IMR-90 (cell line): ENCODE data around the gene TMA7. TPM values are rescaled to one million over a fixed set of nuclear protein-coding genes. Genes with fewer than 3 reads are reported as not detected.

ENCODE experiments used
- ATAC-seq: fragments of 200-7000 bp; cut with Tn5 transposase; 2 replicates; pipeline ENCODE4 v1.9.1; 2020; ENCODE audit warnings: low read depth, mild to moderate bottlenecking, moderate library complexity
- BruUV-seq: library from RNA; stranded (reverse); fragments of 400-500 nt; replicated peaks from 2 replicates; lab custom pipeline; 2021; lab: Mats Ljungman, UMichigan
- CTCF ChIA-PET: fragments of 300-600 bp; formaldehyde crosslinking; extraction: SDS; loops from one replicate; lab custom pipeline; 2021; ENCODE audit warnings: antibody characterized with exemption; lab: Yijun Ruan, JAX
- POLR2A ChIA-PET: fragments of 300-600 bp; sonication (Branson Sonifier 250); formaldehyde crosslinking; loops from one replicate; lab custom pipeline; 2022; ENCODE audit warnings: antibody characterized with exemption; ENCODE audit not compliant: unreplicated experiment; lab: Charles Lee
- DNase-seq: peaks from one replicate; pipeline ENCODE4 v3.0.0; 2013
- H2AFZ ChIP-seq: replicated peaks from 2 replicates; pipeline ENCODE3; 2013; ENCODE audit warnings: low read length, mild to moderate bottlenecking; ENCODE audit not compliant: poor library complexity
- H2AK5ac ChIP-seq: 2 replicates; pipeline ENCODE4 v1.6.1; 2013; ENCODE audit warnings: low read depth, low read length, inconsistent platforms
- H2AK9ac ChIP-seq: replicated peaks from 2 replicates; pipeline ENCODE3; 2013; ENCODE audit warnings: mild to moderate bottlenecking, low read depth, low read length, moderate library complexity; ENCODE audit not compliant: poor library complexity
- H2BK120ac ChIP-seq: 2 replicates; pipeline ENCODE4 v1.6.1; 2013; ENCODE audit warnings: low read depth, low read length, inconsistent platforms
- H2BK15ac ChIP-seq: 3 replicates; pipeline ENCODE4 v1.6.1; 2013; ENCODE audit warnings: low read depth, low read length, inconsistent platforms
- H2BK20ac ChIP-seq: 2 replicates; pipeline ENCODE4 v1.6.1; 2013; ENCODE audit warnings: low read depth, mild to moderate bottlenecking, inconsistent platforms, low read length, moderate library complexity
- H2BK5ac ChIP-seq: 2 replicates; pipeline ENCODE4 v1.6.1; 2013; ENCODE audit warnings: mild to moderate bottlenecking, low read depth, low read length, inconsistent platforms; ENCODE audit not compliant: poor library complexity, severe bottlenecking
- H3K14ac ChIP-seq: replicated peaks from 2 replicates; pipeline ENCODE4 v1.6.1; 2013; ENCODE audit warnings: low read depth, low read length, inconsistent platforms
- H3K18ac ChIP-seq: 2 replicates; pipeline ENCODE4 v1.6.1; 2013; ENCODE audit warnings: low read depth, low read length, control low read depth
- H3K23ac ChIP-seq: 2 replicates; pipeline ENCODE4 v1.6.1; 2013; ENCODE audit warnings: low read depth, low read length, inconsistent platforms
- H3K27ac ChIP-seq: 2 replicates; pipeline ENCODE4 v1.5.1; 2013; ENCODE audit warnings: mild to moderate bottlenecking, control low read depth, low read length; ENCODE audit not compliant: insufficient read depth
- H3K27me3 ChIP-seq: 2 replicates; pipeline ENCODE4 v1.6.1; 2013; ENCODE audit warnings: low read length; ENCODE audit not compliant: control insufficient read depth, insufficient read depth
- H3K36me3 ChIP-seq: 2 replicates; pipeline ENCODE4 v1.6.1; 2013; ENCODE audit warnings: low read length, mixed read lengths; ENCODE audit not compliant: control insufficient read depth, insufficient read depth
- H3K4ac ChIP-seq: 2 replicates; pipeline ENCODE4 v1.6.1; 2013; ENCODE audit warnings: low read depth, low read length, inconsistent platforms
- H3K4me1 ChIP-seq: 2 replicates; pipeline ENCODE4 v1.6.1; 2013; ENCODE audit warnings: low read length, mixed read lengths; ENCODE audit not compliant: control insufficient read depth, insufficient read depth
- H3K4me2 ChIP-seq: 2 replicates; pipeline ENCODE4 v1.6.1; 2013; ENCODE audit warnings: low read depth, mild to moderate bottlenecking, control low read depth, low read length, moderate library complexity
- H3K4me3 ChIP-seq: 2 replicates; pipeline ENCODE4 v1.5.1; 2013; ENCODE audit warnings: low read depth, mild to moderate bottlenecking, control low read depth, low read length, moderate library complexity; ENCODE audit not compliant: insufficient read depth
- H3K56ac ChIP-seq: 2 replicates; pipeline ENCODE4 v1.6.1; 2013; ENCODE audit warnings: low read length, inconsistent platforms; ENCODE audit not compliant: insufficient read depth; ENCODE audit errors: extremely low read depth
- H3K79me1 ChIP-seq, 2 experiments: 2 replicates each; pipeline ENCODE4 v1.6.1; 2013; ENCODE audit warnings: low read length in 2 of 2, inconsistent platforms in 1 of 2, low read depth in 1 of 2
- H3K9ac ChIP-seq: 2 replicates; pipeline ENCODE4 v1.6.1; 2013; ENCODE audit warnings: low read depth, low read length, control low read depth
- H3K9me1 ChIP-seq: 2 replicates; pipeline ENCODE4 v1.6.1; 2013; ENCODE audit warnings: low read length, inconsistent platforms; ENCODE audit not compliant: insufficient read depth
- H3K9me3 ChIP-seq: 2 replicates; pipeline ENCODE4 v1.6.1; 2013; ENCODE audit warnings: low read length; ENCODE audit not compliant: control insufficient read depth, insufficient read depth
- H4K20me1 ChIP-seq: 2 replicates; pipeline ENCODE4 v1.6.1; 2013; ENCODE audit warnings: low read length, inconsistent platforms; ENCODE audit not compliant: insufficient read depth
- H4K5ac ChIP-seq: 2 replicates; pipeline ENCODE4 v1.6.1; 2013; ENCODE audit warnings: mild to moderate bottlenecking, low read depth, low read length, control low read depth
- H4K8ac ChIP-seq, 2 experiments: 2 replicates each; pipeline ENCODE4 v1.6.1; 2013; ENCODE audit warnings: low read depth in 2 of 2, low read length in 2 of 2, control low read depth in 1 of 2, inconsistent platforms in 1 of 2
- H4K91ac ChIP-seq: 2 replicates; pipeline ENCODE4 v1.6.1; 2013; ENCODE audit warnings: low read depth, low read length, inconsistent platforms; ENCODE audit not compliant: insufficient read depth
- BHLHE40 ChIP-seq: fragments of 150-350 bp; IDR thresholded peaks from 2 replicates; pipeline ENCODE4 v1.6.1; 2016; ENCODE audit warnings: mild to moderate bottlenecking, low read depth, low read length
- CEBPB ChIP-seq: IDR thresholded peaks from 2 replicates; pipeline ENCODE4 v1.6.1; 2012; ENCODE audit warnings: low read depth, low read length, improper control_type of control experiment
- ELK1 ChIP-seq: fragments of 150-350 bp; IDR thresholded peaks from 2 replicates; pipeline ENCODE4 v1.6.1; 2016; ENCODE audit warnings: low read depth, mild to moderate bottlenecking, low read length, moderate library complexity, borderline replicate concordance
- MAZ ChIP-seq: IDR thresholded peaks from 2 replicates; pipeline ENCODE4 v1.6.1; 2012; ENCODE audit warnings: low read depth, mild to moderate bottlenecking, low read length, improper control_type of control experiment, moderate library complexity, borderline replicate concordance
- MXI1 ChIP-seq: IDR thresholded peaks from 2 replicates; pipeline ENCODE4 v1.6.1; 2012; ENCODE audit warnings: low read depth, mild to moderate bottlenecking, low read length, moderate library complexity, borderline replicate concordance
- NFE2L2 ChIP-seq: fragments of 150-350 bp; IDR thresholded peaks from 2 replicates; pipeline ENCODE4 v1.6.1; 2016; ENCODE audit warnings: low read depth, mild to moderate bottlenecking, low read length
- POLR2A ChIP-seq: IDR thresholded peaks from 2 replicates; pipeline ENCODE4 v1.6.1; 2012; ENCODE audit warnings: mild to moderate bottlenecking, low read depth, low read length
- RAD21 ChIP-seq: IDR thresholded peaks from 2 replicates; pipeline ENCODE4 v1.6.1; 2012; ENCODE audit warnings: low read length, improper control_type of control experiment
- RCOR1 ChIP-seq: IDR thresholded peaks from 2 replicates; pipeline ENCODE4 v1.6.1; 2012; ENCODE audit warnings: mild to moderate bottlenecking, low read length, improper control_type of control experiment; ENCODE audit not compliant: insufficient replicate concordance
- RFX5 ChIP-seq: IDR thresholded peaks from 2 replicates; pipeline ENCODE4 v1.8.0; 2012; ENCODE audit warnings: low read depth, mild to moderate bottlenecking, low read length, moderate library complexity
- SMC3 ChIP-seq: fragments of 150-350 bp; IDR thresholded peaks from 2 replicates; pipeline ENCODE4 v1.6.1; 2016; ENCODE audit warnings: low read depth, mild to moderate bottlenecking, antibody characterized with exemption, low read length, moderate library complexity
- USF2 ChIP-seq: fragments of 150-350 bp; IDR thresholded peaks from 2 replicates; pipeline ENCODE4 v1.6.1; 2017; ENCODE audit warnings: mild to moderate bottlenecking, antibody characterized with exemption, low read length, low read depth
- WGBS, 2 experiments: methylation state at CpG; one replicate each; pipeline versions ENCODE4 v1.1.5 to v1.1.7; 2013; ENCODE audit warnings: missing lambda C conversion rate in 2 of 2; ENCODE audit not compliant: insufficient read length in 1 of 2; ENCODE audit errors: extremely low coverage in 2 of 2; 5-methylcytosine and 5-hydroxymethylcytosine counted together
- dilution Hi-C: fragments of 300-500 bp; cut with HindIII; formaldehyde crosslinking; loops from one replicate; pipeline ENCODE4 v1.14.3; 2018; ENCODE audit warnings: low sequenced_read_pairs; ENCODE audit not compliant: unreplicated experiment
- in situ Hi-C: fragments of 300-500 bp; cut with MboI; formaldehyde crosslinking; loops from 3 replicates; pipeline ENCODE4 v1.14.3; 2019; ENCODE audit warnings: low sequenced_read_pairs, inconsistent platforms, mixed read lengths
- intact Hi-C: fragments of 100-400 bp; cut with micrococcal nuclease; formaldehyde crosslinking; loops from 2 replicates; pipeline ENCODE4 v1.10.0; 2022
- polyA plus RNA-seq, 3 experiments: library from polyadenylated mRNA; depleted of rRNA; stranded (reverse); fragments of >200 nt; gene quantifications; 2 replicates each; pipeline ENCODE4 v1.2.3, GENCODE V29; 2012; ENCODE audit warnings: low replicate concordance in 1 of 3
- total RNA-seq: library from RNA; depleted of rRNA; stranded (reverse); fragments of >200 nt; gene quantifications from 2 replicates; pipeline ENCODE4 v1.2.3, GENCODE V29; 2012

TMA7 gene
- total and polyA plus RNA-seq, 2 of the 4 experiments (the other 2 are of a cell fraction), result 81.9 to 240 TPM

GRCh38 chr3:48436855-48437254, 3.2 kb upstream of the TMA7 start:
- no peak overlapping the region for H3K27ac ChIP-seq
- no peak overlapping the region for H3K4me3 ChIP-seq
- BruUV-seq, result no TSS peak
- H4K5ac ChIP-seq, result no peak overlapping the region
- TF ChIP-seq USF2 (no peak), RFX5 (no peak), RAD21 (no peak), SMC3 (no peak), NFE2L2 (no peak), MXI1 (no peak), MAZ (no peak), RCOR1 (no peak), POLR2A (no peak), CEBPB (no peak), BHLHE40 (no peak), ELK1 (no peak)
- H3K23ac ChIP-seq, result no peak overlapping the region
- 83% methylated on average over 2 of the region's 7 CpGs; no CpG with 5 or more reads in 1 of the 2 experiments for WGBS, 2 experiments
- no peak overlapping the region for H2BK15ac ChIP-seq
- no peak for DNase-seq
- no peak overlapping the region for H4K8ac ChIP-seq
- no peak for ATAC-seq
- peaks cover 19% of the 10 kb centered on the region for H3K36me3 ChIP-seq
- H2AFZ ChIP-seq, result no peak overlapping the region
- POLR2A ChIA-PET, result interaction anchor here (1.1 kb wide), 1 partner anchor 36 kb away, joined by 4 read pairs; no protein-coding TSS in a partner anchor
- H3K9ac ChIP-seq, result no peak overlapping the region
- H3K79me1 ChIP-seq, result peaks cover 24 to 39% of the 10 kb centered on the region in 2 experiments
- H4K20me1 ChIP-seq, result peaks cover 3% of the 10 kb centered on the region; the same call in 1 of the 2 replicates
- no peak overlapping the region for H3K14ac ChIP-seq
- H3K9me1 ChIP-seq, result 0 out of 2 replicates have a peak, but pooled peaks cover 4% of the 10 kb centered on the region
- intact Hi-C loops, result loop anchor here (1.0 kb wide), 4 partner anchors 35 to 243 kb away; no protein-coding TSS in a partner anchor
- no peak overlapping the region for H3K4ac ChIP-seq
- H2BK5ac ChIP-seq, result no peak overlapping the region
- no peak overlapping the region for H2AK5ac ChIP-seq
- no peak overlapping the region for H4K91ac ChIP-seq
- CTCF ChIA-PET, result interaction anchor here (0.7 to 2.4 kb wide), 10 partner anchors 9 to 247 kb away, joined by 3 to 65 read pairs (median 11); partner anchors contain the start of gene ATRIP
- H3K4me1 ChIP-seq, result 0 out of 2 replicates have a peak, but pooled peaks cover 2% of the 10 kb centered on the region
- no peak overlapping the region for H2BK120ac ChIP-seq
- H2BK20ac ChIP-seq, result no peak overlapping the region
- in situ Hi-C loops, result loop anchor here (5.0 kb wide), 2 partner anchors 35 to 165 kb away; no protein-coding TSS in a partner anchor
- H3K56ac ChIP-seq, result no peak overlapping the region
- no peaks in the 10 kb centered on the region for H3K9me3 ChIP-seq
- no peak overlapping the region for H2AK9ac ChIP-seq
- H3K27me3 ChIP-seq, result no peaks in the 10 kb centered on the region
- H3K18ac ChIP-seq, result no peak overlapping the region
- H3K4me2 ChIP-seq, result no peak overlapping the region
- dilution Hi-C loops, result no loop called here
